ENCODE results near the gene GPRC5D.

GRCh38 chr12:12891881-12892355 lies 60.1 kb downstream of the GPRC5D start:
- TF ChIP-seq GATA3 (IDR thresholded peaks at IDR 0.05; ENCODE audit: low read depth, low read length) (no peak), GATA2 (IDR thresholded peaks at IDR 0.05; ENCODE audit: low read depth, low read length) (no peak)

Data from SH-SY5Y (cell line).